GM18870 (cell line): ENCODE results near the gene ZNF420.

ENCODE experiments used
- ATAC-seq: cut with Tn5 transposase; IDR thresholded peaks from one replicate; pipeline ENCODE4 v1.9.1; 2021; ENCODE audit warnings: moderate library complexity; ENCODE audit not compliant: unreplicated experiment

The ZNF420 gene

DNA sequence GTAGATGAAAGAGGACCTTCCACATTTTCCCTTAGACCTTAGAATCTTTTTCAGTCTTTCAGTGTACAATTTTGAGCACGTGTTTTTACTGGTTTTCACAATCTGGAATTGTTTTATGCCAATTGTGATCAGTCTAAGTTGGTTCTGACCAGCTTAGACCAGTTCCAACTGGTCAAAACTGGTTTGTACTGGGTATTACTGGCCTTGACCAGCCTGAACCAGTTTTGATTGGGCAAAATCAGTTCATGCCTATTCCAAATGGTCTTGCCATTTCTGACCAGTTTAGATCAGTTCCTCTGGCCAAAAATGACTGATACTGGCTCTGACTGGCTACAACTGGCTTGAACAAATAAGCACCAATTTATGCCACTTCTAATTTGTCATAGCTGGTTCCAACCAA is 57.9 kb downstream of the ZNF420 start:
- no peak for ATAC-seq

DNA sequence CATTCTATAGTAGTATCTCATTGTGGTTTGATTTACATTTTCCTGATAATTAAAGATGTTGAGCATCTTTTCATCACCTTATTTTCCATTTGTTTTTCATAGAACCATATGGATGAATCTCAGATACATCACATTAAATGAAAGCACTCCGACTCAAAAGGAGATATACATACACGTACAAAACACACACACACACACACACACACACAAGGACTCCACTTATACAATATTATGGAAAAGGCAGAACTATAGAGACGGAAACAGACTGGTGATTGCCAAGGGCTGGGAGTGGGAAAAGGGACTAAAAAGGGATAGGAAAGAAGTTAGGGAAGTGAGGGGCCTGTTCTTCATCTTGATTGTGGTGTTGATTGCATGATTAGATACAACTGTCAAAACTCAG is 70.0 kb downstream of the ZNF420 start:
- no peak for ATAC-seq

DNA sequence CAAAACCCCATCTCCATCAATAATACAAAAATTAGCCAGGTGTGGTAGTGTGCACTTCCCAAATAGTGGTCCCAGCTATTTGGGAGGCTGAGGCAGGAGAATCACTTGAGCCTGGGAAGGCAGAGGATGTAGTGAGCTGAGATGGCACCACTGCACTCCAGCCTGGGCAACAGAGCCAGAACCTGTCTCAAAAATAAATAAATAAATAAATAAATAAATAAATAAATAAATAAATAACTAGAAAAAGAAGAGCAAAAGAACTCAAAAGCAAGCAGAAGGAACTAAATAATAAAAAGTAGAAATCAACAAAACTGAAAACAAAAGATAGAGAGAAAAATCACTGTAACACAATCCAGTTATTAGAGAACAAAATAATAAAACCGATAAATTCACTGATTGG is 81.9 kb downstream of the ZNF420 start:
- no peak for ATAC-seq

DNA sequence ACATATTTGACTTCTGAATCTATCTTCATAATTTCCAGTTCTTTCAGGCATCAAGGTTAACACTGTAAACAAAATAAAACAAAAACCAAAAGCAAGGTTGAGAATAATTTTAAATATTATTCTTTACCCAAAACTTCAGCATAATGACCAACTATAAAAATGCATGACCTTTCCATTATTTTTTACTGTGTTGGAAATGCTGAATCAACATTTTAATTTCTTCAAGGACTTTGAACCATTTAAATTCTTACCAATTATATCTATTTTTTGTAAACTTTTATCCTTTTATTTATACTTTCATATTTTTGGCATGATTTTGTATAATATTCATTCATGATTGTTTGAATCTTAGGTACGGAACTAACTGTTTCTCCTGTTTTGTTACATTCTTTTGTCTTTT is 87.4 kb downstream of the ZNF420 start:
- no peak for ATAC-seq

DNA sequence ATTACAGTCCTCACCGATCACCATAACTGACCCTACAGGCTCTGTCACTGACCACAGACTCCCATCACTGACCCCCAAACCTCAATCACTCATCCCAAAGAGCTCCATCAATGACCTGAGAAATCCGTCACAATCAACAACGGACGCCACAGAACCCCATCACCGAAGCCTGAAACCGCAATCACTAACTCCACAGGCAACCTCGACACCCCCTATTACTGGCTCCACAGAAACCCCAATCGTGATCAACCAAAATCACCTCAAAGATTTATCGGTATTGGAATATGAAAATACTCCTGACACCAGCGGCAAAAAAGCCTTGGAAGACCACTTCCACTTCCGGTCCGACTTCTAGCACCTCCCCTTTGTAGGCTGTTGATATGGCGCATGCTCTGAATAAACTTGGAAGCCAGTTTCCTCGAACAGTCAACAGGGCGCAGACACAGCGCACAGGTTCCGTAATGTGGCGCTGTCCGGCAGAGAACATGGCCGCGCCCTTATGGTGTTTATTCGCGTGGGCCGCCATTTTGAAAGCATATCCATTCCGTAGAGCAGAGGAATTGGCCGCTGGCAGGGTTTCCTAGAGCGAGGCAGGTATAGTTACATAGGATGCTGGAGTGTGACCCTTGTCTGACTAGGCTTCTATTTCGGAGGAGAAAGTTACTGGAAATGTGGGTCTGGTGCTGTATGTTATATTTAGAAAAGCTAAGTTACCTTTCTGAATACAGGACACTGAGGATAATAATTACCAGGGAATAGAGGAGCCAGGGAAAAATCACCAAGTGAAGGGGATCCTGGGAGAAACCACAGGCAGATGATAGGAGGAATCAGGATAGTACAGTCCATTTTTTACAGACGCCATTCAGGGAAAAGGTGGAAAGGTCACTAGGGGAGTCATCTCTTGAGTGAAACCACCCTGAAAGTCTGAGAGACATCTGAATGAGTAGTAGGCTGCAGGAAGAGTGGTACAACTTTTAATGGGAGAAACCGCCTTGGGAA is 94.4 kb downstream of the ZNF420 start, which contains the start of gene ZNF585A:
ZNF585A (minus strand) TSS at position 328 of the 999 bp plus-strand sequence. CDS start 2,785 bp downstream, outside the sequence.
- ATAC-seq: peak; percentile 89
